ENCODE measurements around the gene PLEKHA8.

PLEKHA8 gene

GRCh38 chr7:30062587-30062986 is 34.4 kb downstream of the PLEKHA8 start:
- no peak overlapping the region for H3K9ac ChIP-seq
- H4K20me1 ChIP-seq, result no peaks in the 10 kb centered on the region
- no peaks in the 10 kb centered on the region for H3K4me1 ChIP-seq
- H3K27ac ChIP-seq, result no peak overlapping the region
- H3K9me3 ChIP-seq (replicated peaks in 1 of 11), result peaks cover 0 to 5% (median 0%) of the 10 kb centered on the region in 11 experiments; a peak in 2 of 22 replicates
- H3K27me3 ChIP-seq, result no peaks in the 10 kb centered on the region
- H3K36me3 ChIP-seq, result peaks cover 31 to 89% (median 70%) of the 10 kb centered on the region in 11 experiments
- TF ChIP-seq Cebpa-rat (IDR thresholded peaks at IDR 0.05), result no peak
- H3K4me3 ChIP-seq, result no peak overlapping the region
- H3K4me2 ChIP-seq, result no peak overlapping the region

- H3K9me3 ChIP-seq (replicated peaks in 1 of 11), result no peaks in the 10 kb centered on the region
- no peaks in the 10 kb centered on the region for H3K4me1 ChIP-seq
- H3K27me3 ChIP-seq, result no peaks in the 10 kb centered on the region
Measured at GRCh38 chr7:30065746-30066145, 37.5 kb downstream of the PLEKHA8 start.

GRCh38 chr7:30066687-30067086 is 38.5 kb downstream of the PLEKHA8 start:
- Histone ChIP-seq H3K27me3 (no peaks in the 10 kb centered on the region), H3K36me3 (peaks cover 34 to 91% (median 79%) of the 10 kb centered on the region in 11 experiments), H3K4me1 (no peaks in the 10 kb centered on the region), H3K9me3 (replicated peaks in 1 of 11) (no peaks in the 10 kb centered on the region), H3K4me2 (no peak overlapping the region), H3K27ac (no peak overlapping the region), H3K9ac (no peak overlapping the region), H4K20me1 (no peaks in the 10 kb centered on the region), H3K4me3 (no peak overlapping the region)
- no peak for TF ChIP-seq Cebpa-rat (IDR thresholded peaks at IDR 0.05)

More at GRCh38 chr7:30065746-30066145, 37.5 kb downstream of the PLEKHA8 start:
- Histone ChIP-seq H3K9ac (no peak overlapping the region), H3K36me3 (peaks cover 25 to 89% (median 77%) of the 10 kb centered on the region in 11 experiments), H3K4me2 (no peak overlapping the region), H3K27ac (no peak overlapping the region), H3K4me3 (no peak overlapping the region), H4K20me1 (no peaks in the 10 kb centered on the region)
- TF ChIP-seq Cebpa-rat (IDR thresholded peaks at IDR 0.05), result no peak

GRCh38 chr7:30068117-30068516 is 39.9 kb downstream of the PLEKHA8 start:
- H4K20me1 ChIP-seq, result no peaks in the 10 kb centered on the region
- no peak overlapping the region for H3K4me2 ChIP-seq
- no peak overlapping the region for H3K9ac ChIP-seq
- H3K27ac ChIP-seq, result no peak overlapping the region
- H3K9me3 ChIP-seq (replicated peaks in 1 of 11), result no peaks in the 10 kb centered on the region
- no peaks in the 10 kb centered on the region for H3K4me1 ChIP-seq
- peaks cover 36 to 92% (median 75%) of the 10 kb centered on the region in 11 experiments for H3K36me3 ChIP-seq
- TF ChIP-seq Cebpa-rat (IDR thresholded peaks at IDR 0.05), result no peak
- H3K27me3 ChIP-seq, result no peaks in the 10 kb centered on the region
- H3K4me3 ChIP-seq, result no peak overlapping the region

- no peak overlapping the region for H3K27ac ChIP-seq
- H3K4me1 ChIP-seq, result no peaks in the 10 kb centered on the region
Measured at GRCh38 chr7:30069096-30069867, 41.1 kb downstream of the PLEKHA8 start.

GRCh38 chr7:30070052-30070451 is 41.8 kb downstream of the PLEKHA8 start:
- H3K4me1 ChIP-seq, result no peaks in the 10 kb centered on the region
- H3K9me3 ChIP-seq (replicated peaks in 1 of 11), result no peaks in the 10 kb centered on the region
- TF ChIP-seq Cebpa-rat (IDR thresholded peaks at IDR 0.05), result no peak
- H3K27me3 ChIP-seq, result no peaks in the 10 kb centered on the region
- no peak overlapping the region for H3K9ac ChIP-seq
- peaks cover 20 to 83% (median 59%) of the 10 kb centered on the region in 11 experiments for H3K36me3 ChIP-seq
- H4K20me1 ChIP-seq, result no peaks in the 10 kb centered on the region
- no peak overlapping the region for H3K27ac ChIP-seq
- H3K4me3 ChIP-seq, result no peak overlapping the region
- H3K4me2 ChIP-seq, result no peak overlapping the region

More at GRCh38 chr7:30069096-30069867, 41.1 kb downstream of the PLEKHA8 start:
- Histone ChIP-seq H3K36me3 (peaks cover 24 to 87% (median 64%) of the 10 kb centered on the region in 11 experiments), H3K9ac (no peak overlapping the region), H3K4me3 (no peak overlapping the region), H3K9me3 (replicated peaks in 1 of 11) (no peaks in the 10 kb centered on the region), H3K27me3 (no peaks in the 10 kb centered on the region), H3K4me2 (no peak overlapping the region), H4K20me1 (no peaks in the 10 kb centered on the region)
- TF ChIP-seq Cebpa-rat (IDR thresholded peaks at IDR 0.05), result no peak

- peaks cover 0 to 5% (median 0%) of the 10 kb centered on the region in 10 experiments; a peak in 1 of 20 replicates for H3K4me1 ChIP-seq
- no peak overlapping the region for H3K4me2 ChIP-seq
- no peak overlapping the region for H3K27ac ChIP-seq
- peaks cover 19 to 72% (median 47%) of the 10 kb centered on the region in 11 experiments for H3K36me3 ChIP-seq
- TF ChIP-seq Cebpa-rat (IDR thresholded peaks at IDR 0.05), result no peak
- H3K27me3 ChIP-seq, result no peaks in the 10 kb centered on the region
- H3K9ac ChIP-seq, result no peak overlapping the region
- no peaks in the 10 kb centered on the region for H4K20me1 ChIP-seq
- H3K4me3 ChIP-seq, result no peak overlapping the region
- no peaks in the 10 kb centered on the region for H3K9me3 ChIP-seq (replicated peaks in 1 of 11)
Measured at GRCh38 chr7:30072735-30073134, 44.5 kb downstream of the PLEKHA8 start.

- Histone ChIP-seq H3K27me3 (no peaks in the 10 kb centered on the region), H3K9me3 (replicated peaks in 1 of 11) (no peaks in the 10 kb centered on the region), H4K20me1 (no peaks in the 10 kb centered on the region), H3K4me3 (no peak overlapping the region), H3K4me2 (no peak overlapping the region), H3K9ac (no peak overlapping the region), H3K4me1 (peaks cover 0 to 5% (median 0%) of the 10 kb centered on the region in 10 experiments; a peak in 1 of 20 replicates), H3K27ac (no peak overlapping the region), H3K36me3 (peaks cover 29 to 72% (median 45%) of the 10 kb centered on the region in 11 experiments)
- TF ChIP-seq Cebpa-rat (IDR thresholded peaks at IDR 0.05), result no peak
Measured at GRCh38 chr7:30074422-30075030, 46.3 kb downstream of the PLEKHA8 start.

- H3K27ac ChIP-seq, result no peak overlapping the region
- H3K27me3 ChIP-seq, result no peaks in the 10 kb centered on the region
- no peak overlapping the region for H3K4me3 ChIP-seq
- H3K4me1 ChIP-seq, result peaks cover 0 to 5% (median 0%) of the 10 kb centered on the region in 10 experiments; a peak in 1 of 20 replicates
- H3K9me3 ChIP-seq (replicated peaks in 1 of 11), result no peaks in the 10 kb centered on the region
- no peak overlapping the region for H3K9ac ChIP-seq
- H3K4me2 ChIP-seq, result no peak overlapping the region
- H3K36me3 ChIP-seq, result peaks cover 20 to 72% (median 47%) of the 10 kb centered on the region in 11 experiments
- H4K20me1 ChIP-seq, result no peaks in the 10 kb centered on the region
- TF ChIP-seq Cebpa-rat (IDR thresholded peaks at IDR 0.05), result no peak
Measured at GRCh38 chr7:30076411-30076810, 48.2 kb downstream of the PLEKHA8 start.

Measured in BLaER1 treated with 17β-estradiol and CSF1 and Interleukin-3, amounts not matched to agents 10 nM and 100 nM (cell line).